ENCODE results near the gene IRF8. TPM values are rescaled to one million over a fixed set of nuclear protein-coding genes. Genes with fewer than 3 reads are reported as not detected.
A peak's percentile ranks its signal among the peaks of the same experiment; 100 is the strongest.

Gene IRF8
- total RNA-seq, 1 donor from 2014 or later = not detected

GRCh38 chr16:85969591-85969990, 70.6 kb downstream of the IRF8 start:
- Mint-ChIP-seq H3K27me3 (ENCODE audit: low read depth) (peaks cover 35% of the 10 kb centered on the region), H3K36me3 (ENCODE audit: low read depth) (no peaks in the 10 kb centered on the region), H3K27ac (ENCODE audit: unreplicated experiment) (peak overlapping the region; percentile 70), H3K4me1 (ENCODE audit: low read depth) (peaks cover 32% of the 10 kb centered on the region), H3K4me3 (ENCODE audit: unreplicated experiment) (peak overlapping the region; percentile 29), H3K9me3 (ENCODE audit: low read depth) (no peaks in the 10 kb centered on the region)
- no peak for TF ChIP-seq CTCF (IDR thresholded peaks at IDR 0.05)
- no peak for DNase-seq (ENCODE audit: low spot score)

- no peaks in the 10 kb centered on the region for H3K9me3 Mint-ChIP-seq (ENCODE audit: low read depth)
- H3K4me1 Mint-ChIP-seq (ENCODE audit: low read depth) = peaks cover 32% of the 10 kb centered on the region
- TF ChIP-seq CTCF (IDR thresholded peaks at IDR 0.05) = no peak
- H3K27ac Mint-ChIP-seq (ENCODE audit: unreplicated experiment) = no peak overlapping the region
- H3K4me3 Mint-ChIP-seq (ENCODE audit: unreplicated experiment) = no peak overlapping the region
- peaks cover 36% of the 10 kb centered on the region for H3K27me3 Mint-ChIP-seq (ENCODE audit: low read depth)
- DNase-seq (ENCODE audit: low spot score) = peak; percentile 55
- no peaks in the 10 kb centered on the region for H3K36me3 Mint-ChIP-seq (ENCODE audit: low read depth)
Observed at GRCh38 chr16:85970016-85970733, 71.2 kb downstream of the IRF8 start.

- TF ChIP-seq CTCF (IDR thresholded peaks at IDR 0.05) = no peak
- no peak overlapping the region for H3K4me3 Mint-ChIP-seq (ENCODE audit: unreplicated experiment)
- H3K27me3 Mint-ChIP-seq (ENCODE audit: low read depth) = peaks cover 39% of the 10 kb centered on the region
- DNase-seq (ENCODE audit: low spot score) = no peak
- peaks cover 32% of the 10 kb centered on the region for H3K4me1 Mint-ChIP-seq (ENCODE audit: low read depth)
- no peaks in the 10 kb centered on the region for H3K36me3 Mint-ChIP-seq (ENCODE audit: low read depth)
- H3K9me3 Mint-ChIP-seq (ENCODE audit: low read depth) = no peaks in the 10 kb centered on the region
- no peak overlapping the region for H3K27ac Mint-ChIP-seq (ENCODE audit: unreplicated experiment)
Observed at GRCh38 chr16:85970738-85971137, 71.8 kb downstream of the IRF8 start.

Small RNA genes within 50 kb of the gene (microRNA-seq; reads per million reads assigned to microRNA genes)
- not detected for gene MIR6774 (ENCODE audit: borderline number of aligned reads)

Other genes starting within 250 kb of the IRF8 start
- 3.1 to 10.9 TPM (median 3.8 TPM) in 3 replicates for gene GINS2, start 210.2 kb upstream of the IRF8 start, total RNA-seq
- 0.82 to 1.6 TPM (median 1.0 TPM) in 3 replicates for gene C16orf74, start 148.1 kb upstream of the IRF8 start, total RNA-seq
- 26.3 to 30.1 TPM (median 27.4 TPM) in 3 replicates for gene EMC8, start 99.6 kb upstream of the IRF8 start, total RNA-seq
- gene COX4I1, start 99.5 kb upstream of the IRF8 start, total RNA-seq = 341 to 345 TPM (median 344 TPM) in 3 replicates

Data from chondrocyte (in vitro differentiated cells).